Measurements from ENCODE around the gene CHRNA4. TPM values are rescaled to one million over a fixed set of nuclear protein-coding genes. Genes with fewer than 3 reads are reported as not detected.

The CHRNA4 gene
- total RNA-seq, 4 donors from 2014 or later, result 0.20 TPM; not detected in 3

GRCh38 chr20:63354636-63355350, 6.4 kb downstream of the CHRNA4 start:
- Histone ChIP-seq H3K4me1 (peaks cover 0 to 3% (median 0%) of the 10 kb centered on the region in 4 donors), H3K36me3 (no peaks in the 10 kb centered on the region), H3K27ac (no peak overlapping the region), H3K9me3 (no peaks in the 10 kb centered on the region), H3K4me3 (no peak overlapping the region), H3K27me3 (peaks cover 28% of the 10 kb centered on the region)
- in situ Hi-C loops (cut with MboI; ENCODE audit: low pct_ligation_motif_present in 1 of 4, low pct_unique_long_range_greater_than_20kb in 1 of 4, low sequenced_read_pairs in 3 of 4) (no loop called here), intact Hi-C loops (cut with DNase I; ENCODE audit: low total_unique reads) (no loop called here)
- DNase-seq, result no peak
- 82% methylated on average over 20 of the region's 25 CpGs; no CpG with 5 or more reads in 1 of the 2 donors for WGBS, 2 donors (ENCODE audit: low coverage in 1 of 2)
- TF ChIP-seq CTCF (IDR thresholded peaks at IDR 0.05), result no peak

- H3K27ac ChIP-seq, result no peak overlapping the region
- in situ Hi-C loops (cut with MboI; ENCODE audit: low pct_ligation_motif_present in 1 of 4, low pct_unique_long_range_greater_than_20kb in 1 of 4, low sequenced_read_pairs in 3 of 4), result no loop called here
Measured at GRCh38 chr20:63352811-63353221, 8.3 kb downstream of the CHRNA4 start.

GRCh38 chr20:63351811-63352591, 9.1 kb downstream of the CHRNA4 start:
- in situ Hi-C loops (cut with MboI; ENCODE audit: low pct_ligation_motif_present in 1 of 4, low pct_unique_long_range_greater_than_20kb in 1 of 4, low sequenced_read_pairs in 3 of 4) (no loop called here), intact Hi-C loops (cut with DNase I; ENCODE audit: low total_unique reads) (no loop called here)
- Histone ChIP-seq H3K4me3 (no peak overlapping the region), H3K36me3 (no peaks in the 10 kb centered on the region), H3K9me3 (no peaks in the 10 kb centered on the region), H3K27ac (no peak overlapping the region), H3K4me1 (peaks cover 0 to 3% (median 0%) of the 10 kb centered on the region in 4 donors), H3K27me3 (peaks cover 6% of the 10 kb centered on the region)
- 51% methylated on average over 21 of the region's 28 CpGs; no CpG with 5 or more reads in 1 of the 2 donors for WGBS, 2 donors (ENCODE audit: low coverage in 1 of 2)
- DNase-seq, result no peak
- TF ChIP-seq POLR2AphosphoS5 (IDR thresholded peaks at IDR 0.05) (no peak), EP300 (IDR thresholded peaks at IDR 0.05; ENCODE audit: low read depth) (no peak), CTCF (IDR thresholded peaks at IDR 0.05) (no peak), POLR2A (IDR thresholded peaks at IDR 0.05) (no peak)

More at GRCh38 chr20:63352811-63353221, 8.3 kb downstream of the CHRNA4 start:
- DNase-seq, result no peak
- Histone ChIP-seq H3K36me3 (no peaks in the 10 kb centered on the region), H3K27me3 (peaks cover 9% of the 10 kb centered on the region), H3K4me3 (no peak overlapping the region), H3K4me1 (peaks cover 0 to 3% (median 0%) of the 10 kb centered on the region in 4 donors), H3K9me3 (no peaks in the 10 kb centered on the region)
- intact Hi-C loops (cut with DNase I; ENCODE audit: low total_unique reads), result no loop called here
- no peak for TF ChIP-seq CTCF (IDR thresholded peaks at IDR 0.05)
- TF ChIP-seq POLR2A (IDR thresholded peaks at IDR 0.05), result no peak
- no peak for TF ChIP-seq POLR2AphosphoS5 (IDR thresholded peaks at IDR 0.05)
- TF ChIP-seq EP300 (IDR thresholded peaks at IDR 0.05; ENCODE audit: low read depth), result no peak
- WGBS, 2 donors (ENCODE audit: low coverage in 1 of 2), result 60 to 61% methylated on average over 2 to 5 of the region's 12 CpGs

GRCh38 chr20:63351326-63351700, 9.8 kb downstream of the CHRNA4 start:
- in situ Hi-C loops (cut with MboI; ENCODE audit: low pct_ligation_motif_present in 1 of 4, low pct_unique_long_range_greater_than_20kb in 1 of 4, low sequenced_read_pairs in 3 of 4), result no loop called here
- no peaks in the 10 kb centered on the region for H3K36me3 ChIP-seq
- no peak overlapping the region for H3K4me3 ChIP-seq
- H3K27ac ChIP-seq, result no peak overlapping the region
- intact Hi-C loops (cut with DNase I; ENCODE audit: low total_unique reads), result no loop called here
- TF ChIP-seq EP300 (IDR thresholded peaks at IDR 0.05; ENCODE audit: low read depth) (no peak), POLR2A (IDR thresholded peaks at IDR 0.05) (no peak), POLR2AphosphoS5 (IDR thresholded peaks at IDR 0.05) (no peak), CTCF (IDR thresholded peaks at IDR 0.05) (no peak)
- peaks cover 6% of the 10 kb centered on the region for H3K27me3 ChIP-seq
- WGBS, 2 donors (ENCODE audit: low coverage in 1 of 2), result 85 to 100% methylated on average over 3 to 11 of the region's 12 CpGs
- H3K4me1 ChIP-seq, result peaks cover 0 to 3% (median 0%) of the 10 kb centered on the region in 4 donors
- DNase-seq, result no peak
- H3K9me3 ChIP-seq, result no peaks in the 10 kb centered on the region
